ENCODE results near the gene SNX14.

The SNX14 gene

DNA sequence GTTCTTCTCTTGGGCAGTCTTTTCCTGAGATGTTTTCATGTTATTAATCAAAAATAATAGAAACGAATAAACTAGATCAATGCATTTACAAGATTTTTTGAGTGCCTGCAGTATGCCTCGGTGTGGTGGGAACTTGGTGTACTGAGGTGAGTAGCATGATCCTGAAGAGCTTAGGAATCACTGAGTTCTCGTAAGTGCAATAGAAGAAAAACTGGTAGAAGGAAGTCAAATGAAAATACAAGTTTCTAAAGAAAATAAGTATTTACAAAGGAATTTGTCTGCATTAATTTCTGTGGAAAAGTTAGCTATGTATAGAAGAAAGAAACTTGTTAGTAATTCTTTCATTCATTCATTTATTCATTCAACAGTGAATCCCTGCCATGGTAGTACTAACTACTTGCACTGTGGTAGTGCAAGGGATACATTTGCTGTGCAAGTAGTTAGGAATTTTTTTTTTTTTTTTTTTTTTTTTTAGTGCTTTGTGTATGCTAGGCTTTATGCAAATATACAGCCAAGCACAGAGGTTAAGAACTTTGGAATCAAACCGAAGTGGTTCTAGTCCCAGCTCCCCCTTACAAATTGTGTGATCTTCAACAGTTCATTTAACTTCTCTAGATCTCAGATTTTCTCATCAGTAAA lies 129.9 kb downstream of the SNX14 start:
- H3K4me2 ChIP-seq (ENCODE audit: low read depth, low read length), result no peak overlapping the region

GRCh38 chr6:85462673-85463072 lies 131.0 kb downstream of the SNX14 start:
- Histone ChIP-seq H3K27ac (ENCODE audit: low read length) (peak overlapping the region; percentile 92; the same call in 1 of the 2 replicates), H3K4me3 (ENCODE audit: low read length) (no peak overlapping the region), H3K9ac (ENCODE audit: low read length) (no peak overlapping the region), H3K4me1 (ENCODE audit: low read length) (peaks cover 83% of the 10 kb centered on the region), H3K9me3 (replicated peaks; ENCODE audit: insufficient read depth, low read length) (no peaks in the 10 kb centered on the region), H4K20me1 (ENCODE audit: insufficient read depth, low read length) (no peaks in the 10 kb centered on the region), H3K79me2 (ENCODE audit: low read length) (no peaks in the 10 kb centered on the region), H3K4me2 (ENCODE audit: low read depth, low read length) (0 out of 2 replicates have a peak overlapping the region, but pooled peaks have one; percentile 1), H3F3A (ENCODE audit: insufficient read depth, low read length) (peaks cover 15% of the 10 kb centered on the region), H3K9me2 (replicated peaks; ENCODE audit: insufficient read depth, low read length) (no peaks in the 10 kb centered on the region), H3K27me3 (replicated peaks; ENCODE audit: insufficient read depth, low read length) (no peaks in the 10 kb centered on the region), H2AFZ (ENCODE audit: low read length) (no peak overlapping the region), H3K36me3 (replicated peaks; ENCODE audit: insufficient read depth, low read length) (no peaks in the 10 kb centered on the region)
- DNase-seq, result no peak
- no peak for TF ChIP-seq EZH2 (optimal IDR thresholded peaks at IDR 0.05; ENCODE audit: low read depth, low read length)
- no peak for TF ChIP-seq CTCF (IDR thresholded peaks at IDR 0.05; ENCODE audit: low read length)
- no peak for TF ChIP-seq EZH2phosphoT487 (IDR thresholded peaks at IDR 0.05; ENCODE audit: low read length)

More for the DNA sequence above, 129.9 kb downstream of the SNX14 start:
- H3K36me3 ChIP-seq (replicated peaks; ENCODE audit: insufficient read depth, low read length), result no peaks in the 10 kb centered on the region
- H3K27ac ChIP-seq (ENCODE audit: low read length), result no peak overlapping the region
- H3K4me1 ChIP-seq (ENCODE audit: low read length), result peaks cover 72% of the 10 kb centered on the region
- H3K27me3 ChIP-seq (replicated peaks; ENCODE audit: insufficient read depth, low read length), result no peaks in the 10 kb centered on the region
- H3F3A ChIP-seq (ENCODE audit: insufficient read depth, low read length), result peaks cover 15% of the 10 kb centered on the region
- H3K4me3 ChIP-seq (ENCODE audit: low read length), result no peak overlapping the region
- no peaks in the 10 kb centered on the region for H4K20me1 ChIP-seq (ENCODE audit: insufficient read depth, low read length)
- no peaks in the 10 kb centered on the region for H3K79me2 ChIP-seq (ENCODE audit: low read length)
- no peaks in the 10 kb centered on the region for H3K9me2 ChIP-seq (replicated peaks; ENCODE audit: insufficient read depth, low read length)
- H3K9ac ChIP-seq (ENCODE audit: low read length), result no peak overlapping the region
- TF ChIP-seq CTCF (IDR thresholded peaks at IDR 0.05; ENCODE audit: low read length) (no peak), EZH2phosphoT487 (IDR thresholded peaks at IDR 0.05; ENCODE audit: low read length) (no peak), EZH2 (optimal IDR thresholded peaks at IDR 0.05; ENCODE audit: low read depth, low read length) (no peak)
- no peak overlapping the region for H2AFZ ChIP-seq (ENCODE audit: low read length)
- no peaks in the 10 kb centered on the region for H3K9me3 ChIP-seq (replicated peaks; ENCODE audit: insufficient read depth, low read length)
- DNase-seq, result no peak

- H3K27ac ChIP-seq (ENCODE audit: low read length), result peak overlapping the region; percentile 92
- DNase-seq, result no peak
These were observed 131.9 kb downstream of the SNX14 start for GRCh38 chr6:85461798-85462170.

More at GRCh38 chr6:85461798-85462170, 131.9 kb downstream of the SNX14 start:
- H2AFZ ChIP-seq (ENCODE audit: low read length), result peak overlapping the region; percentile 35; the same call in 1 of the 2 replicates
- H3K4me2 ChIP-seq (ENCODE audit: low read depth, low read length), result peak overlapping the region; percentile 51
- no peaks in the 10 kb centered on the region for H3K27me3 ChIP-seq (replicated peaks; ENCODE audit: insufficient read depth, low read length)
- TF ChIP-seq EZH2 (optimal IDR thresholded peaks at IDR 0.05; ENCODE audit: low read depth, low read length), result no peak
- TF ChIP-seq EZH2phosphoT487 (IDR thresholded peaks at IDR 0.05; ENCODE audit: low read length), result no peak
- TF ChIP-seq CTCF (IDR thresholded peaks at IDR 0.05; ENCODE audit: low read length), result no peak
- no peaks in the 10 kb centered on the region for H3K9me3 ChIP-seq (replicated peaks; ENCODE audit: insufficient read depth, low read length)
- H3K9ac ChIP-seq (ENCODE audit: low read length), result peak overlapping the region; percentile 8; the same call in 1 of the 2 replicates
- H3K9me2 ChIP-seq (replicated peaks; ENCODE audit: insufficient read depth, low read length), result no peaks in the 10 kb centered on the region
- H3F3A ChIP-seq (ENCODE audit: insufficient read depth, low read length), result peaks cover 15% of the 10 kb centered on the region
- H3K4me3 ChIP-seq (ENCODE audit: low read length), result no peak overlapping the region
- no peaks in the 10 kb centered on the region for H3K36me3 ChIP-seq (replicated peaks; ENCODE audit: insufficient read depth, low read length)
- H3K4me1 ChIP-seq (ENCODE audit: low read length), result peaks cover 85% of the 10 kb centered on the region
- H3K79me2 ChIP-seq (ENCODE audit: low read length), result no peaks in the 10 kb centered on the region
- no peaks in the 10 kb centered on the region for H4K20me1 ChIP-seq (ENCODE audit: insufficient read depth, low read length)

Data from MM.1S (cell line).